Transverse colon (tissue), 4 donors: Measurements from ENCODE around the gene ASB9.

Experiments
- EP300 ChIP-seq: sonication (generic); formaldehyde crosslinking; IDR thresholded peaks from one replicate; pipeline ENCODE4 v1.6.1; 2017; ENCODE audit warnings: antibody characterized with exemption, low read depth
- POLR2A ChIP-seq: fragments of 450-650 bp; IDR thresholded peaks from one replicate; pipeline ENCODE4 v1.6.1; 2016; ENCODE audit warnings: antibody characterized with exemption, mild to moderate bottlenecking, moderate library complexity
- POLR2AphosphoS5 ChIP-seq, 3 donors: sonication (generic); formaldehyde crosslinking; IDR thresholded peaks; one replicate each; pipeline ENCODE4 v1.6.1; 2016; ENCODE audit warnings: antibody characterized with exemption in 3 of 3
- TF ChIP-seq, protein P1 (sequence below), 5 experiments: fragments of 200-600 bp in 3 of 5; fragments of 450-650 bp in 2 of 5; sonication (generic) in 3 of 5; IDR thresholded peaks; 1 replicate in 2 of 5; 2 replicates in 3 of 5; pipeline ENCODE4 v1.5.1; 2016 to 2017; ENCODE audit warnings: antibody characterized with exemption in 5 of 5, inconsistent platforms in 3 of 5, mild to moderate bottlenecking in 2 of 5, moderate library complexity in 1 of 5

DNA sequence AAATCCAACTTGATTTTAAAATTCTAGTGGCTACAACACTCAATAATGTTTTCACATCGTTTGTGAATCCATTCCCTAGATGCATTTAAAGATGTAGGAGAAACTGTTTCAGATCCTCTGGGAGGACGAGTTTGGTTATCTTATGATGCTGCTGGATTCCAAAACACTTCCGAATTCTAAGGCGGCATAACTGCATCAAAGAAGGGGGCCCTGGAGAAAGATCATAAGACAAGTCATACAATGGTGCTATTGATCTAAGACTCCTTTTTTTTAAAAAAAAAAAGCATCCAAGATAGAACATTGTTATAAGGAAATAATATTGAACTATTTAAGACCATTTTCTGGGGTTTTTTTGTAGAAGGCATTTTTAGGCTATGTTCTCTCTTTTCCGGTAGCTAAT, 25.5 kb downstream of the ASB9 start:
- TF ChIP-seq, protein P1, sequence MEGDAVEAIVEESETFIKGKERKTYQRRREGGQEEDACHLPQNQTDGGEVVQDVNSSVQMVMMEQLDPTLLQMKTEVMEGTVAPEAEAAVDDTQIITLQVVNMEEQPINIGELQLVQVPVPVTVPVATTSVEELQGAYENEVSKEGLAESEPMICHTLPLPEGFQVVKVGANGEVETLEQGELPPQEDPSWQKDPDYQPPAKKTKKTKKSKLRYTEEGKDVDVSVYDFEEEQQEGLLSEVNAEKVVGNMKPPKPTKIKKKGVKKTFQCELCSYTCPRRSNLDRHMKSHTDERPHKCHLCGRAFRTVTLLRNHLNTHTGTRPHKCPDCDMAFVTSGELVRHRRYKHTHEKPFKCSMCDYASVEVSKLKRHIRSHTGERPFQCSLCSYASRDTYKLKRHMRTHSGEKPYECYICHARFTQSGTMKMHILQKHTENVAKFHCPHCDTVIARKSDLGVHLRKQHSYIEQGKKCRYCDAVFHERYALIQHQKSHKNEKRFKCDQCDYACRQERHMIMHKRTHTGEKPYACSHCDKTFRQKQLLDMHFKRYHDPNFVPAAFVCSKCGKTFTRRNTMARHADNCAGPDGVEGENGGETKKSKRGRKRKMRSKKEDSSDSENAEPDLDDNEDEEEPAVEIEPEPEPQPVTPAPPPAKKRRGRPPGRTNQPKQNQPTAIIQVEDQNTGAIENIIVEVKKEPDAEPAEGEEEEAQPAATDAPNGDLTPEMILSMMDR (IDR thresholded peaks at IDR 0.05), result no peak
- TF ChIP-seq POLR2A, result no peak
- no peak for TF ChIP-seq POLR2AphosphoS5 (IDR thresholded peaks at IDR 0.05)
- no peak for TF ChIP-seq EP300
